GM12878 (cell line): Measurements from ENCODE around the gene OR2AT4. TPM values are rescaled to one million over a fixed set of nuclear protein-coding genes. Genes with fewer than 3 reads are reported as not detected.

ENCODE experiments used
- ATAC-seq: fragments of 200-7000 bp; cut with Tn5 transposase; 3 replicates; pipeline ENCODE4 v1.9.1; 2020; ENCODE audit warnings: mild to moderate bottlenecking, moderate library complexity
- BruUV-seq: library from RNA; stranded (reverse); fragments of 400-500 nt; replicated peaks from 2 replicates; lab custom pipeline; 2021; lab: Mats Ljungman, UMichigan
- CTCF ChIA-PET: fragments of 300-600 bp; sonication (Branson Sonifier 250); formaldehyde crosslinking; extraction: SDS; loops from one replicate; lab custom pipeline; 2021; ENCODE audit warnings: inconsistent platforms; lab: Yijun Ruan, JAX
- POLR2A ChIA-PET: fragments of 350-600 bp; formaldehyde crosslinking; extraction: SDS; loops from one replicate; lab custom pipeline; 2021; ENCODE audit warnings: inconsistent platforms; lab: Charles Lee
- RAD21 ChIA-PET: fragments of 300-600 bp; sonication (Branson Sonifier 250); formaldehyde crosslinking; loops from one replicate; lab custom pipeline; 2023; ENCODE audit warnings: antibody characterized with exemption; ENCODE audit not compliant: unreplicated experiment; lab: Charles Lee
- SMC1A ChIA-PET: fragments of 300-600 bp; sonication (Branson Sonifier 250); formaldehyde crosslinking; loops from one replicate; lab custom pipeline; 2023; ENCODE audit not compliant: unreplicated experiment, uncharacterized antibody; lab: Charles Lee
- DNase-seq: peaks from one replicate; pipeline ENCODE4 v3.0.0-alpha.2; 2011; ENCODE audit warnings: low read depth, low spot score
- FAIRE-seq: peaks from 3 replicates; lab custom pipeline; 2011; peaks lifted over from hg19 to GRCh38; lab: Jason Lieb, UNC
- H2AFZ ChIP-seq: 2 replicates; pipeline ENCODE4 v1.6.0; 2011; ENCODE audit warnings: low read depth, low read length, control low read depth; ENCODE audit not compliant: control insufficient read depth
- H3K27ac ChIP-seq: 2 replicates; pipeline ENCODE4 v1.5.1; 2011; ENCODE audit warnings: control low read depth; ENCODE audit not compliant: control insufficient read depth, insufficient read depth
- H3K27me3 ChIP-seq, 2 experiments: replicated peaks in 1 of 2; 2 replicates each; pipeline versions ENCODE4 v1.6.0 to v1.6.1; 2011; ENCODE audit warnings: low read length in 1 of 2; ENCODE audit not compliant: control insufficient read depth in 2 of 2, insufficient read depth in 2 of 2
- H3K36me3 ChIP-seq, 2 experiments: 2 replicates each; pipeline ENCODE4 v1.5.1; 2011; ENCODE audit warnings: low read length in 1 of 2; ENCODE audit not compliant: control insufficient read depth in 2 of 2, insufficient read depth in 2 of 2
- H3K4me1 ChIP-seq: 2 replicates; pipeline ENCODE4 v1.6.1; 2011; ENCODE audit warnings: mild to moderate bottlenecking, low read length, moderate library complexity, mixed read lengths; ENCODE audit not compliant: control insufficient read depth, insufficient read depth
- H3K4me2 ChIP-seq: 2 replicates; pipeline ENCODE4 v1.6.0; 2011; ENCODE audit warnings: control low read depth; ENCODE audit not compliant: control insufficient read depth, insufficient read depth
- H3K4me3 ChIP-seq: fragments of 200-600 bp; sonication (generic); 2 replicates; pipeline ENCODE4 v1.5.1; 2016
- H3K79me2 ChIP-seq: 2 replicates; pipeline ENCODE4 v1.6.0; 2011; ENCODE audit warnings: low read length; ENCODE audit not compliant: control insufficient read depth, insufficient read depth
- H3K9ac ChIP-seq: 2 replicates; pipeline ENCODE4 v1.8.0; 2011; ENCODE audit warnings: low read length, control low read depth, mixed read lengths; ENCODE audit not compliant: control insufficient read depth, insufficient read depth
- H3K9me3 ChIP-seq: replicated peaks from 3 replicates; pipeline ENCODE4 v1.5.1; 2011; ENCODE audit warnings: mild to moderate bottlenecking, low read length; ENCODE audit not compliant: control insufficient read depth, insufficient read depth
- H4K20me1 ChIP-seq: 2 replicates; pipeline ENCODE4 v1.6.0; 2011; ENCODE audit not compliant: control insufficient read depth, insufficient read depth
- ATF3 ChIP-seq: IDR thresholded peaks from 2 replicates; pipeline ENCODE4 v1.6.1; 2011; ENCODE audit warnings: low read depth, mild to moderate bottlenecking, low read length, moderate library complexity, borderline replicate concordance; ENCODE audit errors: extremely low read depth
- CBX5 ChIP-seq: sonication (generic); IDR thresholded peaks from 2 replicates; pipeline ENCODE4 v1.6.1; 2016; ENCODE audit warnings: low read depth, moderate library complexity, mild to moderate bottlenecking, inconsistent platforms
- ETV6 ChIP-seq, 2 experiments: fragments of 450-650 bp in 1 of 2; IDR thresholded peaks in 1 of 2; conservative IDR thresholded peaks in 1 of 2; 2 replicates each; pipeline ENCODE4 v1.6.1; 2014; ENCODE audit warnings: antibody characterized with exemption in 1 of 2, borderline replicate concordance in 1 of 2, low read depth in 1 of 2, mild to moderate bottlenecking in 1 of 2, moderate library complexity in 1 of 2
- EZH2 ChIP-seq: IDR thresholded peaks from 2 replicates; pipeline ENCODE4 v1.6.1; 2012; ENCODE audit warnings: low read depth, mild to moderate bottlenecking, control low read depth, inconsistent platforms, low read length, borderline replicate concordance; ENCODE audit not compliant: control insufficient read depth
- HCFC1 ChIP-seq: fragments of 150-350 bp; IDR thresholded peaks from 2 replicates; pipeline ENCODE4 v1.6.1; 2014; ENCODE audit warnings: low read length
- IKZF1 ChIP-seq: fragments of 450-650 bp; conservative IDR thresholded peaks from 2 replicates; pipeline ENCODE4 v1.6.1; 2017; ENCODE audit warnings: antibody characterized with exemption, mild to moderate bottlenecking
- IKZF2 ChIP-seq, 2 experiments: fragments of 450-650 bp; IDR thresholded peaks; 2 replicates each; pipeline ENCODE4 v1.6.1; 2017; ENCODE audit warnings: mild to moderate bottlenecking in 2 of 2, moderate library complexity in 2 of 2
- JUNB ChIP-seq: IDR thresholded peaks from 2 replicates; pipeline ENCODE4 v1.6.1; 2016; ENCODE audit warnings: antibody characterized with exemption, mild to moderate bottlenecking
- MAX ChIP-seq: IDR thresholded peaks from 2 replicates; pipeline ENCODE4 v1.6.1; 2012; ENCODE audit warnings: low read depth, low read length, improper control_type of control experiment
- MYC ChIP-seq: IDR thresholded peaks from 2 replicates; pipeline ENCODE4 v1.6.1; 2011; ENCODE audit warnings: mild to moderate bottlenecking, low read length, moderate library complexity, inconsistent platforms; ENCODE audit not compliant: insufficient read depth, insufficient replicate concordance, insufficient read length, severe bottlenecking
- PKNOX1 ChIP-seq: fragments of 450-650 bp; IDR thresholded peaks from 2 replicates; pipeline ENCODE4 v1.6.1; 2016; ENCODE audit warnings: mild to moderate bottlenecking
- RFX5 ChIP-seq: IDR thresholded peaks from 2 replicates; pipeline ENCODE4 v1.6.1; 2011; ENCODE audit warnings: low read depth, low read length, improper control_type of control experiment
- SIN3A ChIP-seq: IDR thresholded peaks from 2 replicates; pipeline ENCODE4 v1.6.1; 2012; ENCODE audit warnings: low read depth, low read length, improper control_type of control experiment
- SIX5 ChIP-seq: IDR thresholded peaks from 2 replicates; pipeline ENCODE4 v1.6.1; 2011; ENCODE audit warnings: mild to moderate bottlenecking, low read depth, low read length, moderate library complexity; ENCODE audit not compliant: severe bottlenecking
- TCF7 ChIP-seq: IDR thresholded peaks from 2 replicates; pipeline ENCODE4 v1.6.1; 2014; ENCODE audit warnings: antibody characterized with exemption, borderline replicate concordance
- ZBTB33 ChIP-seq: fragments of 450-650 bp; IDR thresholded peaks from 2 replicates; pipeline ENCODE4 v1.6.1; 2017; ENCODE audit warnings: mild to moderate bottlenecking
- ZNF24 ChIP-seq: fragments of 450-650 bp; IDR thresholded peaks from 2 replicates; pipeline ENCODE4 v1.6.1; 2017; ENCODE audit warnings: antibody characterized with exemption, mild to moderate bottlenecking
- WGBS: methylation state at CpG from one replicate; pipeline ENCODE4 v1.1.6; 2016; ENCODE audit warnings: low lambda C conversion rate; ENCODE audit not compliant: insufficient replicate concordance, insufficient coverage; ENCODE audit errors: missing lambda C conversion rate; 5-methylcytosine and 5-hydroxymethylcytosine counted together
- in situ Hi-C: fragments of 300-500 bp; cut with MboI; formaldehyde crosslinking; loops from 9 replicates; pipeline ENCODE4 v1.14.3; 2018; ENCODE audit warnings: mixed read lengths
- intact Hi-C: fragments of 100-400 bp; cut with micrococcal nuclease; formaldehyde crosslinking; loops from one replicate; pipeline ENCODE4 v1.14.2; 2022; ENCODE audit not compliant: unreplicated experiment
- polyA plus RNA-seq, 11 experiments: library from polyadenylated mRNA; depleted of rRNA in 4 of 11; unstranded in 6 of 11; stranded (reverse) in 5 of 11; fragments of >200 nt; fragmentation: Nextera tagmentation in 4 of 11; fragmentation: Illumina TruSeq in 1 of 11; extraction: Ambion mirVana in 4 of 11; extraction: Trizol in 1 of 11; gene quantifications; 1 replicate in 1 of 11; 2 replicates in 10 of 11; pipeline versions ENCODE4 v1.2.1 to v1.2.3, GENCODE V29; 2011 to 2016; ENCODE audit warnings: inconsistent platforms in 2 of 11, missing spikeins in 2 of 11, low read depth in 1 of 11
- total RNA-seq, 4 experiments: library from RNA; depleted of rRNA in 3 of 4; stranded (reverse); fragments of >200 nt in 3 of 4; fragmentation: Illumina TruSeq in 1 of 4; extraction: Trizol in 1 of 4; gene quantifications; 2 replicates each; pipeline versions ENCODE4 v1.2.1 to v1.2.3, GENCODE V29; 2013 to 2021

The OR2AT4 gene
- total and polyA plus RNA-seq, 10 of the 15 experiments (the other 5 are each of a cell fraction or from before 2014, with no cell fraction given), result 0.01 TPM; not detected in 9

GRCh38 chr11:75143420-75143731 lies 46.7 kb upstream of the OR2AT4 start:
- Histone ChIP-seq H3K36me3 (no peaks in the 10 kb centered on the region), H3K27me3 (no peaks in the 10 kb centered on the region), H4K20me1 (no peaks in the 10 kb centered on the region), H2AFZ (peak overlapping the region; percentile 46), H3K9me3 (no peaks in the 10 kb centered on the region), H3K4me3 (no peak overlapping the region), H3K79me2 (no peaks in the 10 kb centered on the region), H3K27ac (no peak overlapping the region), H3K4me2 (no peak overlapping the region), H3K4me1 (peaks cover 24% of the 10 kb centered on the region), H3K9ac (no peak overlapping the region)
- RAD21 ChIA-PET, result interaction anchor here (1.3 to 10.0 kb wide), 3 partner anchors 40 to 105 kb away, joined by 3 to 132 read pairs (median 4); no protein-coding TSS in a partner anchor
- ATAC-seq (no peak), FAIRE-seq (no peak), DNase-seq (no peak)
- intact Hi-C loops (loop anchor here (1.0 kb wide), 1 partner anchor 105 kb away; no protein-coding TSS in a partner anchor), in situ Hi-C loops (no loop called here)
- POLR2A ChIA-PET, result no interaction called here
- 0 out of 4 replicates have a peak, but pooled peaks of 1 of the 2 experiments have one; percentile 16 for TF ChIP-seq IKZF2 (IDR thresholded peaks at IDR 0.05)
- no peak for TF ChIP-seq ATF3
- TF ChIP-seq ZNF24, result no peak
- no peak for TF ChIP-seq HCFC1
- TF ChIP-seq ZBTB33, result no peak
- no peak for TF ChIP-seq TCF7
- no peak for TF ChIP-seq SIX5
- TF ChIP-seq EZH2, result no peak
- no peak for TF ChIP-seq ETV6 (conservative IDR thresholded peaks at IDR 0.05 in 1 of 2, IDR thresholded peaks at IDR 0.05 in 1 of 2; ENCODE audit: borderline replicate concordance in 1 of 2, low read depth in 1 of 2)
- TF ChIP-seq IKZF1, result 0 out of 2 replicates have a peak, but pooled peaks have one; percentile 4
- no peak for TF ChIP-seq MAX
- TF ChIP-seq JUNB, result no peak
- TF ChIP-seq SIN3A, result no peak
- TF ChIP-seq MYC, result no peak
- no peak for TF ChIP-seq CBX5
- no peak for TF ChIP-seq PKNOX1
- TF ChIP-seq RFX5, result no peak
- SMC1A ChIA-PET, result interaction anchor here (1.1 to 12.0 kb wide), 5 partner anchors 61 to 213 kb away, joined by 3 to 111 read pairs (median 3); no protein-coding TSS in a partner anchor
- CTCF ChIA-PET, result interaction anchor here (0.7 to 11.5 kb wide), 19 partner anchors 38 to 613 kb away, joined by 3 to 232 read pairs (median 4); partner anchors contain the start of genes OR2AT4 and TPBGL
- WGBS, result 27% methylated on average over 6 of the region's 6 CpGs
- BruUV-seq, result no TSS peak
